ENCODE measurements around the gene VPS37B. TPM values are rescaled to one million over a fixed set of nuclear protein-coding genes. Genes with fewer than 3 reads are reported as not detected.

VPS37B gene
- total RNA-seq, 1 donor from 2014 or later: 31.7 TPM

DNA sequence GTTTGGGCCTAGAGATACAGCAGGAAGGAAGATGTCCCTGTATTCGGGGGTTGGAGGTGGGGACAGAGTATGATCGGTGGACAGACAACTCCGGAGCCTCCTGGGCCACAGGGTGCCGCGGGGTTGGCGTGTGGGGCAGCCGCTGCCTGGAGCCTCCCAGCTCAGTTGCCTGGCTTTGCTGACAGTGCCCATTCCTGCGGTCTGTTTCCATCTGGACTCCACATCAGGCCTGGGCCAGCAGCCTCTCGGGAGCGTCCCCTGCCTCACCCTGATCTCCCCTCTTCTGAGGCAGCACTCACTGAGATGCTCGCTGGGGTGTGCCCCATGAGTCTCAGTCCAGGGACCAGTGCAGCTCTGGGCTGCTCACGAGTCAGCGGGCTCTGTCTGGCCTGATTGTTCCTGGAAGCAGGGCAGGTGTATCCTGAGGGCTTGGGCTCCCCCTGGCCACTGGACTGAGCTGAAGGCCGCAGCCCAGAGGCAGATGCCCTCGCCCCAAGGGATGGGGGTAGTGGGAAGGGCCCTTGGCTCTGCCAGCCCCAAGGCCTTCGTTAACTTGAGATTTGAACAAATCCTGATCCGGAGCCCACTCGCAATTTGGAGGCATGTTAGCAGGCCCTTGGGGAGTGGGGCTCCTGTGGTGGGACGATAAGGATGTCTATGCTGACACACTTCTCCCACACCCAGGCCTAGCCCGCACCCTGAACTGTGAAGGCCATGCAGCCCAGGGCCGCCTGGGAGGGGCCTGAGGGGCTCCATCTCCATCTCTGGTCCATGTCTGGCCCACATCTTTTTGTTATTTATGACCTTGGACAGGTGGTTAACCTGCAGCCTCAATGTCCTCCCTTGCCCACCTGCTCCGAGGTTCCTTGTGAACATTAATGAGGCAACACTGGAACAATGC is 53.2 kb downstream of the VPS37B start:
- intact Hi-C loops (cut with micrococcal nuclease): no loop called here

DNA sequence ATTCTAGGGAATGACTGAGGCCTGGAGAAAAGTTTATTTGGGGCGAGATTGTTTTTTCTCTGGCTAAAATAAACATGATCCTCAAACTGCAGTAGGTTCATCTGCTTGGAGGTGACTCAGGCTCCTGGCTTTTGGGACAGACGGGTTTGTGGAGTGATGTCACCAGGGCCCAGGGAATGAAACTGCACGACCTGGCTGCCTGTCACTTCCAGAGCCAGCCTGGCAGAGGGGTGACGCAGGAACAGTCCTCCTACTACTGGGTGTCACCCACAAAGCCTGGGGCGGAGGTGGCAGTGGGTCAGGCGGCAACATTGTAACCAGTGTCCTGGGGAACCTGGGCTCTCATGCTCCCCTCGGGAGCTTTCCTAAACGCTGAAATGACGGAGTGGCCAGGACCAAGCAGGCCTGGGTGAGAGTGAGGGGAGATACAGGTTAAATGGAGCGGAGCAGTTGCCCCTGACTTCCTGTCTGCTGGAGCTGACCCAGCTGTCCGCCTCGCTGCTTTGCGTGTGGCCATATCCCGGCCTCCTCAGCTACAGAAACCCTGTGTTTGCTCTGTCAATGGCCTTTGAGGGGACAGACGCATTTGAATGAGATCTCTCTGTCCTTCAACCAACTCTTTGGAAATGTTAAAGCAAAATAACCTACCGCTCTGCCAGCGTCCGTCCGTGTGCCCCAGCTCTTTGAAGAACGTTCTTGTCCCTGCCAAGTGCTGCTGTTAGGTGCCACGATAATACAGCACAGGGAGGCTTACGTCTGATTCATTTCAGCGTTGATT is 54.2 kb downstream of the VPS37B start:
- intact Hi-C loops (cut with micrococcal nuclease): no loop called here

DNA sequence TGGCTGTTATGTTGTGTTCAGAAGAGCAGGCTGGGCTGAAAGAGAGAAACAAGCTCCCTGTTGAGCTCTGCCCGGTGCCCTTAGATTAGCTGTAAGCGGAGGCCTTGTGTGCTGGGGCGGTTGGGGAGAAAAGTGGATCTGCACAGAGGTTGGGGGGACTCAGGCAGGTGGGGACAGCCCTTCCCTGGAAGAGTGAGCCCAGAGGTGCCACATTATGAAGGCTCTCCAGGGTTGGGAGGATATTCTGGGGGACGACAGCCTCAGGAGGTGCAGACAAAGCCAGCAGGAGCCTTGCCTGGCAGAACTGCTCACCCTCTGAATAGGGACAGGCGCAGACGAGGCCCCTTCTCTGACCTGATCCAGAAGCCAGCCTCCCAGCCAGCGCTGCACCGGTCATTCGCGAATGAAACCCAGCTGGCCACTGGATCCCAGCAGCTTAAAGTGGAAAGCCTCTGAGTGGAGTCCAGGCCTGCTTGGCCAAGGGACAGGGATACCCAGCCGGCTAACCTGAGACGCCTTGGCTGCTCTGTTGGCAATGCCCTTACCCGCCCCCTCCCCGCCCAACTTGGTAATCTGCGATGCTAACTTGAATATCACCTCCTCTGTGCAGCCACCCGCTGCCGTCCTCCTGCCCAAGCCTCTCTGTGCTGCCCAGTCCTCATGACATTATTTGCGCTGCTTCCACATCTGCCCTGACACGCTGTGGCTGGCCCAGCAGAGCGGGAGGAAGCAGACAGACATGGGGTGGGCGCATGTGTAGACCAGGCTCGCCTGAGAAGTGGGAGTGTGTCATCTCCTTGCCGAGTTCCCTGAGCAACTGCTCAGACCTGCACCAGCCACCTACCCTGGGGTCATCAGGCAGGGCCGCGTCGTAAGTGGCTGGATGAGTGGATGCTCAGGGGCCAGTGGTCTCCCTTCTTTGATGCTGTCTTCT is 55.1 kb downstream of the VPS37B start:
- intact Hi-C loops (cut with micrococcal nuclease): no loop called here

DNA sequence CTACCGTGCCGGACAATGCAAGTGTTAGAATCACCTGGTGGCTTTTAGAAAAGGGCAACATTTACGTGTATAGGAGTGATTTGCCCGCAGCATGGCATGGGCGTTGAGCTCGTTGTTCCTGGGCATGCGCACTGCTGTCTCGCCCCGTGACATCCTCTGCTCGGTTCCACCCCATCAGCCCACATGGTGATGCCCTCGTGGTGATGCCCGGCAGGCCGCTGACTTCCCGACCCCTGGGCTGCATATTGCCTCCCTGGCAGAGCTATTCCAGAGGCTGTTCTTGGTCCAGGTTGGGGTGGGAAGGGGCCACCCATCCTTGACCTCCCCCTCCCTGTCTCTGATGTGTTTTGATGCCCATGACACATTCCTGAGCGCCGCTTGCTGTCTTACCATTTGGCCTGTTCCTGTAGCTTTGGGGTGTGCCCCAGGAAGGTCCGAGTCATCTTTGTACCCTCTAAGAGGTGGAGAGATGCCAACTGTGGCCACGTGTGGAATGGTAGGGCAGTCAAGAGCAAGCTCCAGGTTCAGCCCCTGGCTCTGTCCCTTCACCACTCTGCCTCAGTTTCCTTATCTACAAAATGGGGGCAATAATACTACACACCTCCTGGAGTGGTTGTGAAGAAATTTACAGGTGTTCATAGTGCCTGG is 55.9 kb downstream of the VPS37B start:
- intact Hi-C loops (cut with micrococcal nuclease): loop anchor here (10.0 kb wide), 1 partner anchor 315 kb away; the partner anchor contains the start of gene PITPNM2

DNA sequence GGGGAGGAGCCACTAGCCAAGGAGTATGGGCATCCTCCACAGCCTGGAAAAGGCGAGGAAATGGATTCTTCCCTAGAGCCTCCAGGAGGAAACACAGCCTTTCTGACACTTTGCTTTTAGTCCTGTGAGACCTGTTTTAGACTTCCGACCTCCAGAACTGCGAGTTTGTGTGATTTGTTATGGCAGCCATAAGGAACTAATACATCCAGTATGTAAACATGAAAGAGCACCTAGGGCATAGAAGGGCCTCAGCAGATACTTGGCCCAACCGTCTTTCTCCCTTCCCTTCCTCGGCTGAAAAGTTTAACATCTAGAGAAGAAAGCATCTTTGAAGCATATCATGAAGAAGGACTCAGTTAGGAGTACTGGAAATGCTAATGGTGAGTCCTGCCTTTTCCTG is 57.1 kb downstream of the VPS37B start:
- intact Hi-C loops (cut with micrococcal nuclease): loop anchor here (10.0 kb wide), 1 partner anchor 316 kb away; the partner anchor contains the start of gene PITPNM2

DNA sequence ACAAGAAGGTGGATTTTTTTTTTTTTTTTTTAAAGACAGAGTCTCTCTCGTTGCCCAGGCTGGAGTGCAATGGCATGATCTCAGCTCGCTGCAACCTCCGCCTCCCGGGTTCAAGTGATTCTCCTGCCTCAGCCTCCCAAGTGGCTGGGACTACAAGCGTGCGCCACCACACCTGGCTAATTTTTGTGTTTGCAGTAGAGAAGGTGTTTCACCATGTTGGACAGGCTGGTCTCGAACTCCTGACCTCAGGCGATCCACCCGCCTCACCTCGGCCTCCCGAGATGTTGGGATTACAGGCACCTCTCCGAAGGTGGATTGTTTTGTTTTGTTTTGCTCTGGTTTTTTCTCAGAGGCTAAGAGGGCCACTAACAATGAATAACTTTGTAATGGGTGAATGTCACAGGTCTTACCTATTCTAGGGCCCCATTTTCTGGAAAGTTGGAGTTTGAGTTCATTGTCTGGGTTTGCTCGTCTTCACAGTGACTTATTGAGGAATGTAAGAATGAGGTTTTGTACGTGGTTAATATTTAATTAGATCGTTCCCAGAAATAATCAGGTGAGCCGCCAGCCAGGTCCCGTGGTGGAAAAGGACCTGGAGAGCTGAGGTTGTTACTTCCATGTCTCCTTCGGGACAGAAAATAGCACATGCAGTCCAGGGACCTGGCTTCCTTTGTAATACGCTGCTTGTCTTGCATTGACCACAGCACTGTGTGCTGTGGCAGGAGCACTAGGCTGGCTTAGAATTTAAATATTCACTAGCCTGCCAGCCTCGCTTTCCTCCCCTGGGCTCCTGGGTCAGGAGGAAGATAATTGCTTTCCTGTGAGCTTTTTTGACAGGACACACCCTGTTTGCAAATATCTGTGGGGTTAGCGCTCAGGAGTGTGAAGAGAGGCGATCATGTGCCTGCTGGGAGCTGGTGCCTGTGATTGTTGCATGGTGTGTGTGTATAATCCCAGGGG is 58.3 kb downstream of the VPS37B start:
- intact Hi-C loops (cut with micrococcal nuclease): loop anchor here (2.0 to 10.0 kb wide), 5 partner anchors 45 to 395 kb away; partner anchors contain the start of genes MPHOSPH9, MTRFR and PITPNM2

DNA sequence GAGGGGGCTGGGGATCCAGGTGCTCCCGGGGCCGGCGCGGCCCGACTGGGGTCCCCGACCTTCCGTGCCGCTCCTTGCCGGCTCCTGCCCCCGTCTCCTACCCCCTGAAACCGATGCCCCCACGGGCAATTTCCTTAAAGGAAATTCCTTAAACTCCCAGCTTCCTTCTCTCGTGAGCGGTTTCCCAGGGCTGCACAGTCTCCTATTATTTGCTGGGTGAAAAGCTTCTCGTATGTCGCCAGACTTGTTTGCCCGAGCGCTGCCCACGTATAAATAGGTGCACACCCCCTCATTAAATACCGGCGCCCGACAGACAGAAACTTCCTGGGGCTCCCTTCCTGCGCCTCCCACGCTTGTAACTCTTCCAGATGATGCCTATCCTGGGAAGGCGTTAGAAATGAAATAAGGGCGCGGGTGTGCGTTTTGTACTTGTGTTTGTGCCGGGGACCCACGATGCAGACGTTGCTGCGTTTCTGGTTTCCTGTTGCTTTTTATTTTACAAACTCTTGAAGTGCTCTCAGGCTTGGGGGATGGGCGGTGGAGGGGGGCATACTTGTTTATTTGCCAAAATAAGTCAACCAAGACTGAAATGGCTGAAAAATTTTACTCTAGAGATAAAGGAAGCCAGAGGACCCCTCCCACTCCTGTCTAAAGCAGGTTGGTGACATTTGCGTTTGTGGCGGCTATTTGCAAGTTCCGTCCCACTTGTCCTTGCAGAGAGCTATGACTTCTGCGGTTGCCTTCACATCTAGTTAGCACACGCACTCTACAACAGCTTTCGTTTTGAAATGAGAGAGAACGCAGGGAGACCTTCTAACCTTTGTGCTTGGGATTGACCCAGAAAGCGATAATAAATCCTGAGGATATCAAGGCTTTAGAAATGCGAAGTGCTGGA is 59.6 kb downstream of the VPS37B start:
- intact Hi-C loops (cut with micrococcal nuclease): loop anchor here (1.0 to 10.0 kb wide), 8 partner anchors 43 to 397 kb away; partner anchors contain the start of genes ABCB9, MPHOSPH9, MTRFR and PITPNM2

DNA sequence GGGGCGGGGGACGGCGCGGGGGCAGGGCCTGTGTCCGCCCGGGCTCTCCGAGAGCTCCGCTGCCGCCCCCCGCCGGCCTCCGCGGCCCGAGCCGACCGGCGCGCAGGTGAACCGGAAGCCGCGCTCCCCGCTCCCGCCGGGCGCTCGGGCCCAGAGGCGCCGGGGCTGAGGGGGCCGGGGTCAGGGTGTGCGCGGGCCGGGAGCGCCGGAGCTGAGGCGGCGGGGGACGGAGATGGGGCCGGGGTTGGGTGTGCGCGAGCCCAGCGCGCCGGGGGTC is 60.2 kb downstream of the VPS37B start:
- intact Hi-C loops (cut with micrococcal nuclease): loop anchor here (1.0 to 10.0 kb wide), 8 partner anchors 43 to 397 kb away; partner anchors contain the start of genes ABCB9, MPHOSPH9, MTRFR and PITPNM2

DNA sequence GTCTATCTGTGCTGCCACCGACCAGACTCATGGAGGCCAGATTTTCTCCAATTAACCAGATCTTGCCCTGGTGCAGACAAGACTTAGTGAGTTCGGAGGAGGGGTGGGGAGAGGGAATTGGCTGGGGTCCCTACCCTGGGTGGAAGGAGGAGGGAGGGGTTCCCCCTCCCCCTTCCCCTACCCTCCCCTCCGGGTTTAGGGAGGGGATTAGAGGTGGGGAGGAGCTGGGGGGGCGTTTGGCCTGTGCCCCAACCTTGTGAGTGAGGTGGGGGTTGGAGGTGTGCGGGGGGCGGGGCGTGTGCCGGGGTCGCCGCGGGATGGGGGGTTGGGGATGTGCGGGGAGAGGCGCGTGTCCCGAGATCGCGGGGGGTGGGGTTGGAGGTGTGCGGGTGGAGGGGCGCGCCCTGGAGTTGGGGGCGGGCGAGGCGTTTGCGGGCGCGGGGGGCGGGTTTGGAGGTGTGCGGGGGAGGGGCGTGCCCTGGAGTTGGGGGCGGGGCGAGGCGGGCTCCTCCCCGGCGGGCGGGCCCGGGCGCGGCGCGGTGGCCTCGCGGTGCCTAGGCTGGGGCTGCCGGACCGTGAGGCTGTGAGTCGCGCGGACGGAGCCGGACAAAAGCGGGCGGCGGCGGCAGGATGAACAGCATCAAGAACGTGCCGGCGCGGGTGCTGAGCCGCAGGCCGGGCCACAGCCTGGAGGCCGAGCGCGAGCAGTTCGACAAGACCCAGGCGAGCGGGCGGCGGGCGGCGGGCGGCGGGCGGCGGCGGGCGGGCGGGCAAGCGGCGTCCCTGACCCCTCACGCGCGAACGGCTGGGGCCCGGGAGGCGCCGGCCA is 60.8 kb downstream of the VPS37B start, which contains the start of gene HIP1R:
TSS of gene HIP1R (plus strand) at position 537 of the 829 bp plus-strand sequence. CDS start at position 631, 94 bp downstream.
- intact Hi-C loops (cut with micrococcal nuclease): loop anchor here (10.0 kb wide), 1 partner anchor 320 kb away; the partner anchor contains the start of gene PITPNM2

DNA sequence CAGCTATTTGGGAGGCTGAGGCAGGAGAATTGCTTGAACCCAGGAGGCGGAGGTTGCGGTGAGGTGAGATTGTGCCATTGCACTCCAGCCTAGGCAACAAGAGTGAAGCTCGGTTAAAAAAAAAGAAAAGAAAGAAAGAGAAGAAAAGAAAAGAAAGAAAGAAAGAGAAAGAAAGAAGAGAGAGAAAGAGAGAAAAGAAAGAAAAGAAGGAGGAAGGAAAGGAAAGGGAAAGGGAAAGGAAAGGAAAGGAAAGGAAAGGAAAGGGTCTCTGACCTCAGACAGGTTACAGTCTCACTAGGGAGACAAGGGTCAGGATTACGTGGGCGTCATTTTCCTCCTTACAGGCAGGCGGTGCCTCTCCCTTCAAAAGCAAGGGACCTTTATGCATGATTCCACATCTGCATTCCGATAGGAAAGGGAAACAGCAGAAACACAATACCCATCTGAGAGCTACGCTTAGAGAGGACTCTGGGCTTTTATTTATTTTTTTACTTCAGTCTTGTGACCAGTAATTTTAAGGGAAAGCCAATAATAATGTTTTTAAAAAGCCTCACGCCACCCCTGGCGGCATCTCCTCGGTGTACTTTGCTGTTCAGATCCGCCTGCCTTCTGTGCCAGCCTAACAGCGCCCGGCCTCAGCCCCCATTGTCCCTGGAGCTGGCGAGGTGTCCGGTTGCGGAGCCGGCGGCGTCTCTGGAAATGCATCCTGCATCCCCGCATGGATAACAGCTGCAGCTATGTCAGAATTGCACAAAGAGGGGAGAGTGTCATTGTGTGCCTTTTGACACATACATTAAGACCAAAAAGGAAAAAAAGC is 61.6 kb downstream of the VPS37B start:
- intact Hi-C loops (cut with micrococcal nuclease): loop anchor here (10.0 kb wide), 1 partner anchor 320 kb away; the partner anchor contains the start of gene PITPNM2

DNA sequence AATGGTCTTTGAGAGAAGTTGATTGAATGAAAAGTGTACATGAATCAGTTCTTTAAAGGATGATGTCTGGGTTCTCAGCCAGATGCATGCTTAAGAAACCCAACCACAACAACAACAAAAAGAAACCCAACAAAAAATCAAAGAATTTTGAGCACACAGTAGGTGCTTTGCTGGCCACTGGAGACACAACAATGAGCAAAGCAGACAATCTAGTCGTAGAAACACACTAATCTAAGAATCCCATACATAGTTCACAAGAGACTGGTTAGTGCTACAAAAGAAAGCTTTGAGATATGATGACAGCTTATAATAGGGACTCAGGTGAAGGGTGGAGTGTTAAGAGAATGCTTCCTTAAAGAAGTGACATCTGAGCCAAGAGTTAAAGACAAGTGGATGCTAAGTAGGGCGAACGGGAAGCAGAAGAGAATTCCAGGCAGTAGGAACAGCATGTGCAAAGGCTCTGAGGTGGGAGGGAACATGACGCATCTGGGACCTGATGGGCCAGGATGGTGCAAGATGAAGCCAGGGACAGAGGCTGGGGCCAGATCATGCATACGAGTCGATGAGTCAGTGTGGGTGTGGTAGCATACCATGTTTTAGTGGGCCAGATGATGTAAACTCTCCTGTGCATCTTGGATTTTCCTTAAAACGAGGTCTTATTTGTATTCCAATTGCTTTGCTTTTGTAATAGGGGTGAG is 65.3 kb downstream of the VPS37B start:
- intact Hi-C loops (cut with micrococcal nuclease): loop anchor here (10.0 kb wide), 1 partner anchor 324 kb away; the partner anchor contains the start of gene PITPNM2

DNA sequence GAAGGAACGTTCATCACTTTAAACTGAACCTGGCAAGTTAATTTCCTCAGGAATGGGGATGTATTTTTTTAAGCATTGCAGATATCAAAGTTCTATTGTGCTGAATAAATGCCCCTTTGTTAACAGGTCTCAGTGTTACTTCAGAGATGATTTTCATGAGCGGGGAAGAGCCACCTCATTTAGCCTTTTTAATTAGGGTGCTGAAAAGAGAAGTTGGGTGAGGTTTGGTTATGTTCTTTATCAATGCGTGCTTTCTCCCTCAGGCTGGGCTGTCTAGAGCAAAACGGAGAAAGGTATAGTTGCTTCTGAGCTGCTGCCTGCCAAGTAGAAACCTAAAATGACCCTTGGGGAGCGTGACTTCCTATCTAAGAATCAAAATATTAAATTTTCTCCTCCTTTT is 68.7 kb downstream of the VPS37B start:
- intact Hi-C loops (cut with micrococcal nuclease): no loop called here

DNA sequence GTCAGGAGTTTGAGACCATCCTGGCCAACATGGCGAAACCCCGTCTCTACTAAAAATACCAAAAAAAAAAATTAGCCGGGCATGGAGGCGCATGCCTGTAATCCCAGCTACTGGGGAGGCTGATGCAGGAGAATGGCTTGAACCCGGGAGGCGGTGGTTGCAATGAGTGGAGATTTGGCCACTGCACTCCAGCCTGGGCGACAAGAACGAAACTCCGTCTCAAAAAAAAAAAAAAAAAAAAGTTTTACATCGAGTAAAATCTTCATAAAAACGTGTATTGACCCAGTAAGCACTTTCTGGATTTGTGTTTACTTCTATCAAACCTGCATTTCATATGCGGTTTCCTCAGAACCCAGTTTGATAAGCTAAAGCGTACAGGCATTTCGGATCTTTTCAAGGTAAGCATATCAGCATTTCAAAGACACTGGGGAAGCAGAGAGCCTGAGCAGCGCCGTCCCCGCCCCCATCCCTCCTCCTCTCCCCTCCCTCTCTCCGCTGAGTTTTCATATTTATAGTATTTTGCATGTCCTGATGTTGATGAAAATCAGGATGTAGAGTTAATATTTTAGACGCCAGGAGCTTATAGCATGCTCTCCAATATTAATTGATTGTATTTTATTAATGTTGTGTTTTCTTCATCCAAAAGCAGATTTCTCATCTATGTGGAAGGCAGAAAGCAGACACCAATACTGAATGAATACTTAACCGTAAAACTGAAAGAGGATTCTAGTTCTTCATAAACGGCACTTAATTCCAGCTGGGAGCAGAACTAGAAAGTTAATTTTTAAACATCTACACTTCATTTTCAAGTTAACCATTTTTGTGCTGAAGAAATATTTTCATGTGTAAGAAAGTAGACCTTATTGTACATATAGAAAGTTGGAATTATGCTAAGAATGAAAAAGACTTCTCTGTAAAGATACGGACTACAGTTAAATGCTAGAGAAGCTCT is 69.9 kb downstream of the VPS37B start:
- intact Hi-C loops (cut with micrococcal nuclease): no loop called here

DNA sequence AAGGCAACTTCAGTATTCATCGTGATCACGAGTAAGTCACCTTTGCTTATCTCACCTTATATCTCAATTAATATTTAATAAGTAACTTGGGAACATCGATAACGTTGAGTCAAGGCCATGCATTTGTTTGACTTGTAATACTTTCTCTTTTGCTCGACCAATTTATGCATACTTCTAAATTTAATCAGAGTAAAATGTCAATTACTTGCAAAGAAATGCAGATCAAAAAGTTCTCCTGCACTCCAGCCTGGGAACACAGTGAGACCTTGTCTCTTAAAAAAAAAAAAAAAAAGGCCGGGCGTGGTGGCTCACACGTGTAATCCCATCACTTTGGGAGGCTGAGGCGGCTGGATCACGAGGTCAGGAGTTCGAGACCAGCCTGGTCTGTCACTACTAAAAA is 72.5 kb downstream of the VPS37B start:
- intact Hi-C loops (cut with micrococcal nuclease): no loop called here
